HCT116 (cell line): ENCODE data around the gene SLC30A9.

Source experiments
- EZH2 ChIP-seq: fragments of 200-600 bp; sonication (generic); IDR thresholded peaks from 2 replicates; pipeline ENCODE4 v1.6.1; 2017; ENCODE audit warnings: antibody characterized with exemption, mixed run types
- EZH2phosphoT487 ChIP-seq: fragments of 200-600 bp; IDR thresholded peaks from 2 replicates; pipeline ENCODE4 v1.6.1; 2018; ENCODE audit warnings: antibody characterized with exemption, borderline replicate concordance
- FOSL1 ChIP-seq: IDR thresholded peaks from 2 replicates; pipeline ENCODE4 v1.6.1; 2012; ENCODE audit warnings: low read depth
- JUND ChIP-seq: IDR thresholded peaks from 2 replicates; pipeline ENCODE4 v1.6.1; 2012
- POLR2A ChIP-seq: IDR thresholded peaks from 2 replicates; pipeline ENCODE4 v1.7.0; 2011; ENCODE audit warnings: borderline replicate concordance; ENCODE audit not compliant: insufficient read depth, insufficient read length; ENCODE audit errors: extremely low read depth
- RAD21 ChIP-seq: IDR thresholded peaks from 2 replicates; pipeline ENCODE4 v1.6.1; 2012; ENCODE audit warnings: low read depth, mild to moderate bottlenecking
- SRF ChIP-seq: IDR thresholded peaks from 2 replicates; pipeline ENCODE4 v1.6.1; 2012; ENCODE audit warnings: low read depth
- ZBTB33 ChIP-seq: IDR thresholded peaks from 2 replicates; pipeline ENCODE4 v1.6.1; 2011; ENCODE audit warnings: mild to moderate bottlenecking, low read length, moderate library complexity; ENCODE audit not compliant: insufficient replicate concordance; ENCODE audit errors: extremely low read depth
- ZFX ChIP-seq: fragments of 450-650 bp; IDR thresholded peaks from 2 replicates; pipeline ENCODE4 v1.6.1; 2017
- TF ChIP-seq, protein P1 (sequence below), 3 experiments: fragments of 200-600 bp in 1 of 3; sonication (generic) in 1 of 3; IDR thresholded peaks in 2 of 3; conservative IDR thresholded peaks in 1 of 3; 2 replicates each; pipeline ENCODE4 v1.5.1; 2012 to 2017; ENCODE audit warnings: low read depth in 2 of 3, low read length in 2 of 3, antibody characterized with exemption in 1 of 3, borderline replicate concordance in 1 of 3, control low read depth in 1 of 3, mild to moderate bottlenecking in 1 of 3, mixed read lengths in 1 of 3, mixed run types in 1 of 3, moderate library complexity in 1 of 3; ENCODE audit not compliant: insufficient read depth in 1 of 3
- TF ChIP-seq, protein P2 (sequence below): IDR thresholded peaks from 2 replicates; pipeline ENCODE4 v1.6.1; 2012; ENCODE audit warnings: low read depth

DNA sequence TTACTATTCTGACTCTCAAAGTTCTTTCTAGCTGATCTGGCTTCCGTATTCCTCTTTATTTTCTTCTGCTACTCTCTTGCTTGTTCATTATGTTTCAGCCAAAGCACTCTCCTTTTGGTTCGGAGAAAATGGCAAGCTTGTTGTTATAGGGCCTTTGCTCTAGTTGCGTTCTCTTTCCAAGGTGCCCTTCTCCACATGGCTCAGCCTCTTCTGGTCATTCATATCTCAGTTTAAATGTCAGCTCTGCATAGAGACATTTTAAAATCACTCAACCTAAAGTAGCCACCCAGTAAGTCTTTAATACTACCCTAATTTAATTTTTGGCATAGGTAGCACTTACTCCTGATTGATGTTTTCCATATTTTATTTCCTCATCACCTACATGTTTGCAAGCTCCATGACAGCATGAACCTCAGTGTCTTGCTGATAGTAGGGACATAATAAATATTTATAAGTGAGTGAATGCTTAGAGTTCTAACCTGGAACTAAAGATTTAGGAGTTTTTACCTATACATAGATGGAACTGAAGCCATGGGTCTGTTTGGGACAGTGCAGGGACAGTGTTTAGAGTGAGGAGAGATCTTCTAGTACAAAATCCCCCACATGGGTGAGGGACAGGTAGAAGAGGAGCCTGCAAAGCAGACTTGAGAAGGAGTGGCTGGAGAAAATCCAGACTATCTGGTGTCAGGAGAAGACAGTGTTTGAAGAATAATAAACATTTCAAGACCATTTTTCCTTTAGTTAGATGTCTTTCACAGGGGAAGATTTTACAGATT, 17.9 kb downstream of the SLC30A9 start:
- TF ChIP-seq, protein P1, sequence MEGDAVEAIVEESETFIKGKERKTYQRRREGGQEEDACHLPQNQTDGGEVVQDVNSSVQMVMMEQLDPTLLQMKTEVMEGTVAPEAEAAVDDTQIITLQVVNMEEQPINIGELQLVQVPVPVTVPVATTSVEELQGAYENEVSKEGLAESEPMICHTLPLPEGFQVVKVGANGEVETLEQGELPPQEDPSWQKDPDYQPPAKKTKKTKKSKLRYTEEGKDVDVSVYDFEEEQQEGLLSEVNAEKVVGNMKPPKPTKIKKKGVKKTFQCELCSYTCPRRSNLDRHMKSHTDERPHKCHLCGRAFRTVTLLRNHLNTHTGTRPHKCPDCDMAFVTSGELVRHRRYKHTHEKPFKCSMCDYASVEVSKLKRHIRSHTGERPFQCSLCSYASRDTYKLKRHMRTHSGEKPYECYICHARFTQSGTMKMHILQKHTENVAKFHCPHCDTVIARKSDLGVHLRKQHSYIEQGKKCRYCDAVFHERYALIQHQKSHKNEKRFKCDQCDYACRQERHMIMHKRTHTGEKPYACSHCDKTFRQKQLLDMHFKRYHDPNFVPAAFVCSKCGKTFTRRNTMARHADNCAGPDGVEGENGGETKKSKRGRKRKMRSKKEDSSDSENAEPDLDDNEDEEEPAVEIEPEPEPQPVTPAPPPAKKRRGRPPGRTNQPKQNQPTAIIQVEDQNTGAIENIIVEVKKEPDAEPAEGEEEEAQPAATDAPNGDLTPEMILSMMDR (IDR thresholded peaks at IDR 0.05 in 2 of 3, conservative IDR thresholded peaks at IDR 0.05 in 1 of 3; ENCODE audit: borderline replicate concordance in 1 of 3, insufficient read depth in 1 of 3, low read depth in 2 of 3, low read length in 2 of 3), result no peak
- TF ChIP-seq POLR2A (no peak), EZH2phosphoT487 (no peak), EZH2 (no peak), ZBTB33 (no peak), ZFX (no peak), JUND (no peak), FOSL1 (no peak), RAD21 (no peak), SRF (no peak)
- TF ChIP-seq, protein P2, sequence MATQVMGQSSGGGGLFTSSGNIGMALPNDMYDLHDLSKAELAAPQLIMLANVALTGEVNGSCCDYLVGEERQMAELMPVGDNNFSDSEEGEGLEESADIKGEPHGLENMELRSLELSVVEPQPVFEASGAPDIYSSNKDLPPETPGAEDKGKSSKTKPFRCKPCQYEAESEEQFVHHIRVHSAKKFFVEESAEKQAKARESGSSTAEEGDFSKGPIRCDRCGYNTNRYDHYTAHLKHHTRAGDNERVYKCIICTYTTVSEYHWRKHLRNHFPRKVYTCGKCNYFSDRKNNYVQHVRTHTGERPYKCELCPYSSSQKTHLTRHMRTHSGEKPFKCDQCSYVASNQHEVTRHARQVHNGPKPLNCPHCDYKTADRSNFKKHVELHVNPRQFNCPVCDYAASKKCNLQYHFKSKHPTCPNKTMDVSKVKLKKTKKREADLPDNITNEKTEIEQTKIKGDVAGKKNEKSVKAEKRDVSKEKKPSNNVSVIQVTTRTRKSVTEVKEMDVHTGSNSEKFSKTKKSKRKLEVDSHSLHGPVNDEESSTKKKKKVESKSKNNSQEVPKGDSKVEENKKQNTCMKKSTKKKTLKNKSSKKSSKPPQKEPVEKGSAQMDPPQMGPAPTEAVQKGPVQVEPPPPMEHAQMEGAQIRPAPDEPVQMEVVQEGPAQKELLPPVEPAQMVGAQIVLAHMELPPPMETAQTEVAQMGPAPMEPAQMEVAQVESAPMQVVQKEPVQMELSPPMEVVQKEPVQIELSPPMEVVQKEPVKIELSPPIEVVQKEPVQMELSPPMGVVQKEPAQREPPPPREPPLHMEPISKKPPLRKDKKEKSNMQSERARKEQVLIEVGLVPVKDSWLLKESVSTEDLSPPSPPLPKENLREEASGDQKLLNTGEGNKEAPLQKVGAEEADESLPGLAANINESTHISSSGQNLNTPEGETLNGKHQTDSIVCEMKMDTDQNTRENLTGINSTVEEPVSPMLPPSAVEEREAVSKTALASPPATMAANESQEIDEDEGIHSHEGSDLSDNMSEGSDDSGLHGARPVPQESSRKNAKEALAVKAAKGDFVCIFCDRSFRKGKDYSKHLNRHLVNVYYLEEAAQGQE, result no peak
